ENCODE data around the gene ZNF750.
A peak's percentile ranks its signal among the peaks of the same experiment; 100 is the strongest.

The ZNF750 gene

DNA sequence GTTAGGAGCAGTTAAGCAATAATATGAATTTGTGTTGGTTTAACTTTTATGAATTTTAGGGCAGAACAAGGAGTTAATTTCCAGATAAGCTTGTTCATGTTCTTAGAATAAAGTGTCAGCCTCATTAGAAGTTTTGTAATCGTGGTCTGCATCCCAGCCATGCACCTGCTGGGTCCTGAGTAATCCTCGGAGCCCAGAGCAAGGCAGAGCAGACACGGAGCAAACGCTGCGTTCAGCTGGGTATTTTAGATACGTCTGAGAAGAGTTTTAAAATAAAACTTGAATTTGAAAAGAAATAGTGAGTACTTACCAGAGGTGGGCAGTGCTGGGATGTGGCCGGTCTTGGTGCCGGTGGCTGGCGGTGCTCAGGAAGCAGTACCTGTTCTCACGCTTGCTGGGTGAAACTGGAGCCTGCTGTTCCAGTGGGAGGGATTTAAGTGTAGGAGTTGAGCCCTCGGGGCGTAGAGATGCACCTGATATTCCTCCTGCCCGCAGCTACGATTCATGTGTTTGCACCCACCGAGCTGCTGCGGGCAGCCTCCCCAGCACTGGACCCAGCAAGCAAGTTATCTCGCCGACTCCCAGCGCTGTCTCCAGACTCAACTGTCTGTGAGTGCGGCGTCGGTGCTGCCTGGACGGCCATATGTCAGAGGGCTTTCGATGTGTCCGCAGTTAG, at the start of gene ZNF750:
Gene ZNF750 (minus strand): TSS at position 406 of the 676 bp plus-strand sequence. CDS start 7,568 bp downstream, outside the sequence.
- no peak within 1 kb of the TSS for H3K27ac ChIP-seq (ENCODE audit: low read length)

DNA sequence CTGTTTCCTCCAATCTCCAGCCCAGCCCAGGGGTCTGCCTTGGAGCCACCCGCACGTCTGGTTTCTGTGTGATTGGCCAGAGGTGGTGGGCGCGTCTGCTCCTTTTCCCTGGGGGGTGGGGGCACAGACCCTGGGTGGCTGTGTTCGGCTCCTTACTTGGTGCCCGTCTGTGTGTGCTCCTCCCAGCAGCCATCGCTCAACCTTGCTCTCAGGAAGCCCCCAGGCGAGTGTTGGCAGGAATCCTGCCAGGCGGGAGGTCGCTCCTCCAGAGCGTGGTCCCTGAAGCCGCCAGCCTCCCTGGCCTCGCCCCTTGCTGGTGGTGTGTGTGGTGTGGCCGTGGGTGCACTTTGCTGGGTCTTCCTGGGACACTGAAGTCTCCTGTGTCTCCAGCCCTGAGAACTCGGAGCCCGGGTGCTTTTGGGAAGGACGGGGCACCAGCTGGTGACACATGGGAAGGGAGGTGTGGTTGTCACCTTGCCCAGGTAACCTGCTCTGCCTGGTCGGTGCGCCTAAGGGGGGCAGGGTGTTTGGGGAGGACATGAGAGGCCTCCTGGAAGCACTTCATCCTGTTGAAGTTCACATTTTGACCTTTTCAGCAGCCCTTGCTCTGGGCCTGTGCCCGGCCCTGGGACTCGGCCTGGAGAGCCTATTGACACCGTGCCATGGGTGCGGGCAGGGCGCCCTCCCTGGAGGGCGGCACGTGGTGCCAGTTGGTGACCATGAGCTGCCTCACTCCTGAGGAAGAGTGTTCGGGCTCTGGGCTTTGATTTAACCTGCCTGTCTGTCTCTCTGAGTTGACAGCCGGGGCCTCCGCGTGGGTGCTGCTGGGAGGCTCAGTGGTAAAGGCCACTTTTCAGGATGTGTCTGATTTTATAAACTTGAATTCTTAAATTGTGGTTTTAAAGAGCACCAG, 49.0 kb upstream of the ZNF750 start:
- Histone ChIP-seq H3K9ac (ENCODE audit: low read length in 2 of 2) (no peak overlapping the region), H3K9me3 (ENCODE audit: control insufficient read depth in 2 of 2, low read length in 2 of 2) (no peaks in the 10 kb centered on the region), H3K27me3 (ENCODE audit: control insufficient read depth in 1 of 2, insufficient read depth in 2 of 2, low read length in 2 of 2) (no peaks in the 10 kb centered on the region), H3K27ac (ENCODE audit: low read length) (no peak overlapping the region), H3K4me3 (ENCODE audit: low read length in 2 of 2) (no peak overlapping the region), H3K36me3 (ENCODE audit: control insufficient read depth in 2 of 2, insufficient read depth in 2 of 2, low read length in 2 of 2) (no peaks in the 10 kb centered on the region), H3K4me1 (ENCODE audit: control insufficient read depth, insufficient read depth, low read length) (peaks cover 24% of the 10 kb centered on the region)

More for the DNA sequence above, at the start of gene ZNF750:
- Histone ChIP-seq H3K9me3 (ENCODE audit: control insufficient read depth in 2 of 2, low read length in 2 of 2) (no peaks in the 10 kb centered on the region), H3K36me3 (ENCODE audit: control insufficient read depth in 2 of 2, insufficient read depth in 2 of 2, low read length in 2 of 2) (peaks cover 0 to 2% of the 10 kb centered on the region in 2 donors), H3K4me1 (ENCODE audit: control insufficient read depth, insufficient read depth, low read length) (no peaks in the 10 kb centered on the region), H3K4me3 (ENCODE audit: low read length in 2 of 2) (no peak within 1 kb of the TSS), H3K27me3 (ENCODE audit: control insufficient read depth in 1 of 2, insufficient read depth in 2 of 2, low read length in 2 of 2) (no peaks in the 10 kb centered on the region), H3K9ac (ENCODE audit: low read length in 2 of 2) (no peak within 1 kb of the TSS)

DNA sequence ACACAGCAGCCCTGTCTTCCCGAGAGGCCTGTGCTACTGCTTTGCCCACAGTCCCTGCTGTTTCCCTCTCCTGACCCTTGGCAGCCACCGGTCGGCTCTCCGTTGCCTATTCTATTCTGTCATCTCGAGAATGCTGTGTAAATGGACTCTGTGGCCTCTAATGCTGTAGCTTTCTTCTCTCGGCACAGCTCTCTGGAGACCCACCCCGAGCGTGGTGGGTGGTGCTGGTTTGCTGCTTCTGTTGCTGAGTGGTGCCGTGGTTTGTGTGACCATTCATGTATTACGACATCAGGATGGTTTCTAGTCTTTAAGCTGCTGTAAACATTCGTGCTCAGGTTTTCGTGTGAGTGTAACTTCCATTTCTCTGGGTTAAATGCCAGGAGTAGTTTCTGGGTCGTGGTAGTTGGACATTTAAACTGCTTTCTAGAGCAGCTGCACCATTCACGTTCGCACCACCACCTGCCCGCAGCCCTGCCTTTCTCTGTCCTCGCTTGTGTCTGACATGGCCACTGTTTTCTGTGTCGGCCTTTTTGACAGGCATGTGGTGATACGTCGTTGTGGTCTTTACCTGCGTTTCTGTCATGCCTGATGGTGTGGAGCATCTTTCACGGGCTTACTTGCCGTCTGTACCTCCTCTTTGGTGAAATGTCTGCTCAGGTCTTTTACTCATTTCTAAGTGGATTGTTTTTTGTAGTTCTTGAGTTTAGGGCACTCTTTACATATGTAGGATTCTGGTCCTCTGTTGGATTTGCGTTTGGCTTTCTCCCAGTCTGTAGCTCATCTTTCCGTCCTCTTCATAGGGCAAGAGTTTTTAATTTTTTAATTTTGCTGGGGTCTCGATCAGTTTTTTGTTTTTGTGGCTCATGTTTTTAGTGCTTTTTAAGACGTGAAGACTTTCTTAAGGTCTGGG, 47.7 kb upstream of the ZNF750 start:
- Histone ChIP-seq H3K4me1 (ENCODE audit: control insufficient read depth, insufficient read depth, low read length) (peaks cover 26% of the 10 kb centered on the region), H3K4me3 (ENCODE audit: low read length in 2 of 2) (no peak overlapping the region), H3K9me3 (ENCODE audit: control insufficient read depth in 2 of 2, low read length in 2 of 2) (no peaks in the 10 kb centered on the region), H3K9ac (ENCODE audit: low read length in 2 of 2) (no peak overlapping the region), H3K36me3 (ENCODE audit: control insufficient read depth in 2 of 2, insufficient read depth in 2 of 2, low read length in 2 of 2) (no peaks in the 10 kb centered on the region), H3K27me3 (ENCODE audit: control insufficient read depth in 1 of 2, insufficient read depth in 2 of 2, low read length in 2 of 2) (no peaks in the 10 kb centered on the region), H3K27ac (ENCODE audit: low read length) (no peak overlapping the region)

DNA sequence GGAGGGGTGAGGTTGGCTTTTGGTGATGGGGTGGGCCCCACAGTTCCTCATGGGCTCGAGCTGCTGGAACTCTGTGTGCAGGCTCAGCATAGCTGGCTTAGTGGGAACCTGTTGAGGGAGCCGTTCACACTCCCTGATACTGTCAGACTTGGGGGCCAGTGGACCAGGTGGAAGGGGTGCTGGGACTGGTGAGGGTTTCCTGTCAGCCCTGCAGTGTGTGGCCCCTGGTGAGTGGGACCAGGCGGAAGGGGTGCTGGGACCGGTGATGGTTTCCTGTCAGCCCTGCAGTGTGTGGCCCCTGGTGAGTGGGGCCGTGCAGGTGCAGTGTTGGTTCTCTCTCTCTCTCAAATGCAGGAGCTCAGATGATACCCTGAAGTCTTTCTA, 45.1 kb upstream of the ZNF750 start:
- no peaks in the 10 kb centered on the region for H3K36me3 ChIP-seq (ENCODE audit: control insufficient read depth in 2 of 2, insufficient read depth in 2 of 2, low read length in 2 of 2)
- peaks cover 41% of the 10 kb centered on the region for H3K4me1 ChIP-seq (ENCODE audit: control insufficient read depth, insufficient read depth, low read length)
- H3K9ac ChIP-seq (ENCODE audit: low read length in 2 of 2), result no peak overlapping the region
- no peaks in the 10 kb centered on the region for H3K9me3 ChIP-seq (ENCODE audit: control insufficient read depth in 2 of 2, low read length in 2 of 2)
- no peaks in the 10 kb centered on the region for H3K27me3 ChIP-seq (ENCODE audit: control insufficient read depth in 1 of 2, insufficient read depth in 2 of 2, low read length in 2 of 2)
- no peak overlapping the region for H3K27ac ChIP-seq (ENCODE audit: low read length)
- no peak overlapping the region for H3K4me3 ChIP-seq (ENCODE audit: low read length in 2 of 2)

DNA sequence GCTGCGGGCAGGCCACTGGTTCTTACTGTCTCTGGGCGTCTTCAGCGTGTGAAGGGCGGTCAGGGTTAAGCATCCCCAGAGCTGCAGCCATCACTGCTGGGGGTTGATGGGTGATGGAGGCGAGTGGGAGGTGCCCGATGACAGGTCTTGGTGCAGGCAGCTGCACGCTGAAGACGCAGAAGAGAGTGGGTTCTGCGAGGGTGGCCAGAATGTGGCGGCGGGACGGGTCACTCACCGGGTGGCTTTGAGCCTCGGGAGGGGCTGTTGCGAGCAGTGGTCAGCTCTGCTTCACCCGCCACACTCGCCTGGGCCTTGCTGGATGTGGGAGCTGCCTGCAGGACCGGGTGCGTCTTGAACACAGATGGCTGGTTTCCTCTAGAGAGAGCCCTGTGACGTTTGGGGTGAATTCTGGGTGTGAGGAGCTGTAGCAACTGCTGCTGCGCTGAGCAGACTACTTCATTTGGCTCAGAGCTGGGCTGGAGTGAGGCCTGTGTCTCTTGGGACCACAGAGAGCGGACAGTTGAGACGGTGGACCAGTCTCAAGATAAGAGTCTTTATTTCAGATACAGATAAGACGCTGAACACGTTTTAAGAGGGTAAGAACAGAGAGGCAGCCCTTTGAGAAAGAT, 44.6 kb upstream of the ZNF750 start:
- no peak overlapping the region for H3K4me3 ChIP-seq (ENCODE audit: low read length in 2 of 2)
- H3K27ac ChIP-seq (ENCODE audit: low read length), result no peak overlapping the region
- no peak overlapping the region for H3K9ac ChIP-seq (ENCODE audit: low read length in 2 of 2)
- no peaks in the 10 kb centered on the region for H3K36me3 ChIP-seq (ENCODE audit: control insufficient read depth in 2 of 2, insufficient read depth in 2 of 2, low read length in 2 of 2)
- H3K9me3 ChIP-seq (ENCODE audit: control insufficient read depth in 2 of 2, low read length in 2 of 2), result no peaks in the 10 kb centered on the region
- H3K4me1 ChIP-seq (ENCODE audit: control insufficient read depth, insufficient read depth, low read length), result peaks cover 44% of the 10 kb centered on the region
- H3K27me3 ChIP-seq (ENCODE audit: control insufficient read depth in 1 of 2, insufficient read depth in 2 of 2, low read length in 2 of 2), result no peaks in the 10 kb centered on the region

DNA sequence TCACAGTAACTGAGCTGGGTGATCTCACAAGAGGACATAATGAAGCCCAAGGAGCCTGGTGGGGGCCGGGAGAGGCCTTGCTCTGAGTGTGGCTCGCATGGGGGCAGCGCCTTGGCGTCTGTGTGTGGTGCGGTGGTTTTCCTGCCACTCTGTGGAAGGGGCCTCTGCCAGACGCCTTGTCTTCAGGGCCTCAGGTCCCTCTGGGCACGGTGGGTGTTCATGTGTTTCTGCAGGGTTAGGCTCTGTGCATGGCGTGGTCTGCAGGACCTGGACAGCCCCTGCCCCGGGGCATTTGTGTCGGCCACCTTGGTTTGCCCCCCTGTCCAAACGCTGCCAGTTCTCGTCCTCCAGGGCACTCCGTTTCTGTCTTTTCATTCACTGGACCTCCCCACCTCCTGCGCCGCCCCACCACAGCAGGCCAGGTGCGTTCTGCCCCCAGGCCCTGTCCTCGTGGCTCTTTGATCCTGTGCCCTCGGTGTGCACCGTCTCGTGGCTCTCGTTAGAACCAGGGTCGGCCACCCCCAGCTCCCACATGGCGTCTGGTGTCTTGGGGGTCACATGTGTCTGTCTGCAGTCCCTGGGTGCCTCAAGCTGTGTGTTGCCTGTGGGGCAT, 43.7 kb upstream of the ZNF750 start:
- H3K4me3 ChIP-seq (ENCODE audit: low read length in 2 of 2), result no peak overlapping the region
- H3K9ac ChIP-seq (ENCODE audit: low read length in 2 of 2), result no peak overlapping the region
- H3K27ac ChIP-seq (ENCODE audit: low read length), result no peak overlapping the region
- H3K27me3 ChIP-seq (ENCODE audit: control insufficient read depth in 1 of 2, insufficient read depth in 2 of 2, low read length in 2 of 2), result no peaks in the 10 kb centered on the region
- H3K4me1 ChIP-seq (ENCODE audit: control insufficient read depth, insufficient read depth, low read length), result peaks cover 48% of the 10 kb centered on the region
- no peaks in the 10 kb centered on the region for H3K9me3 ChIP-seq (ENCODE audit: control insufficient read depth in 2 of 2, low read length in 2 of 2)
- no peaks in the 10 kb centered on the region for H3K36me3 ChIP-seq (ENCODE audit: control insufficient read depth in 2 of 2, insufficient read depth in 2 of 2, low read length in 2 of 2)

DNA sequence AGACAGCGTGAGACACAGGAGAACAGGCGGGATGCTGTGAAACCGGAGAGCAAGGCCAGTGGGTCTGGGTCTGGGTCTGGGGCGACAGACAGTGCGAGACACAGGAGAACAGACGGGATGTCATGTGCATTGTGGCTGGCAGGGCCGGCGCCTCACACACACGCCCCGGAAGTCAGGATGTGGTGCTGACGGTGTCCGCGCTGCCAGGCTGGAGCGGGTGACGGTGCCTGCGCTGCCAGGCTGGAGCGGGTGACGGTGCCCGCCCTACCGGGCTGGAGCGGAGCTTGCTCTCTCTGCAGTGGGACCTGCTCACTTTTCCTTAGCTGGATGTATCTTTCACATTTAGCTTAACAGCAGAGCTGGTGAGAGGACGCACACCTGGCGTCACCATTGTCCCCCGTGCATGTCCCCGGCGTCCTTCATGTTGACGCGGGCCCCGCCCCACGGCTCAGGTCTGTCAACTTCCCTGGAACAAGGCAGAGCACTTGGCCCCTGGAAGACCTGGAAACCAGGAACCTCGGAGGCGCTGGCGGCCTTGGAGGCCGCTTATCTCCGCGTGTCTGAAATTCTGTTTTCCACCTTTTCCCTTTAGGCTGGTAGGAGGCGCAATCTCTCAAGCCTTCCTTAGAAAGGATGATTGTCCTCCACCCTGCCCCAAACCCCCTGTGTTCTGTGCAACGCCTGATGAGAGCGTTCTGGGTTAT, 43.0 kb upstream of the ZNF750 start:
- H3K27ac ChIP-seq (ENCODE audit: low read length), result no peak overlapping the region
- no peaks in the 10 kb centered on the region for H3K9me3 ChIP-seq (ENCODE audit: control insufficient read depth in 2 of 2, low read length in 2 of 2)
- no peaks in the 10 kb centered on the region for H3K27me3 ChIP-seq (ENCODE audit: control insufficient read depth in 1 of 2, insufficient read depth in 2 of 2, low read length in 2 of 2)
- no peak overlapping the region for H3K9ac ChIP-seq (ENCODE audit: low read length in 2 of 2)
- no peaks in the 10 kb centered on the region for H3K36me3 ChIP-seq (ENCODE audit: control insufficient read depth in 2 of 2, insufficient read depth in 2 of 2, low read length in 2 of 2)
- H3K4me1 ChIP-seq (ENCODE audit: control insufficient read depth, insufficient read depth, low read length), result peaks cover 48% of the 10 kb centered on the region
- no peak overlapping the region for H3K4me3 ChIP-seq (ENCODE audit: low read length in 2 of 2)

DNA sequence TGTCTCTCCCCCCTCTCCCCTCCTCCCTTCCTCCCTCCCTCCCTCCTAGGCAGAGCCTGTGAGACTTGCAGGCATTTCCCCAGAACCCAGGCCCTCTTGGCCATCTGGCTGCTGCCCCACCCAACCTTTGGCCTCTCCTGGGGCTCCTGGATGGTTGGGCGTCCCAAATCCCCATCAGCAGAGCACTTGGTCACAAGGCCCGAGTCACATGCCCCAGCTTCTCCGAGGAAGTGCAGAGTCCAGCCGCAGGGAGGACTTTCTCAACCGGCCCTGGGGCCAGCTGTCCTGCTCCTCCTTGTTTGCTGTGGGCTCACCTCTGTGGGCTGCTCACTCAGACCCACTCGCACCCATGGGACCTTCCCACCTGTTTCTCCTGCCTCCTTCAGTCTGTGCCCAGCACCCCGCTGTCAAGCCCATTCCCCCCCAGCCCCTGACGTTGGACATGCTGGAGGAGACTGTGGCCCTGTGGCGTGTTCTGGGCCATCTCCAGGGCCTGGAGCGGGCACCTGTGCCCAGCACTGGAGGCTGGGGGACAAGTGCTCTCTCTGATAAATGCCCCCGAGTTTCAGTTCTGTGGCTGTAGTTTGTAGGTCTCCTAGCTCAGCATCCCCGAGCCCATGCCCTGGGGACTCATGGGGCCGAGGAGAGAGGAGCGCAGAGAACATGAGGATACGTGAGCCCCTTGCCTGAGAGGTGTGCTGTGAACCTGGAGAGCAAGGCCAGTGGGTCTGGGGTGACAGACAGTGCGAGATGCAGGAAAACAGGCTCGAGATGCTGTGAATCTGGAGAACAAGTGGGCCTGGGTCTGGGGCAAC, 42.3 kb upstream of the ZNF750 start:
- peaks cover 46% of the 10 kb centered on the region for H3K4me1 ChIP-seq (ENCODE audit: control insufficient read depth, insufficient read depth, low read length)
- H3K27ac ChIP-seq (ENCODE audit: low read length), result no peak overlapping the region

DNA sequence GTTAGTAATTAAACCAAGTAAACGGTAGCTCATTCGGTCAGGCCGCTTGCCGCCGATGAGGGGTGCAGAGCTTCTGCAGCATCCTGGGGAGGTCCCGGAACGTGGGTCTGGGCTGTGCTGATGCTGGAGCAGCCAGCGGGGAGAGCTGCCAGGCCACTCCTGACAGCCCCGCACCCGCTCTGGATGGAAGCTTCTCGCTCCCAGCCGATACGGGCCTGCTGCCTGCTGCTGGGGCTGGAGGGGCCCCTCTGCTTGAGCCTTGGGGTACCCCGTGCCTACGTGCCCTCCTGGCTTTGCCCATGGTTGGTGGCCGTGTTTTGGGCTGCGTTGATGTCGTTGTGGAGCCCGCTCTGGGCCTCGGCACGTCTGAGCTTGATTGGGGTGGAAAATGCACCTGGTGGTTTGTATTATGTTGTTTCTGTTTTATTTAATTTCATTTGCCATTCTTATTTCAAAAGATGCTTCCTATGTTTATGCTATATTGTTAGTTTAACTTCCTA, 41.6 kb upstream of the ZNF750 start:
- Histone ChIP-seq H3K27me3 (ENCODE audit: control insufficient read depth in 1 of 2, insufficient read depth in 2 of 2, low read length in 2 of 2) (no peaks in the 10 kb centered on the region), H3K4me1 (ENCODE audit: control insufficient read depth, insufficient read depth, low read length) (peaks cover 52% of the 10 kb centered on the region), H3K9ac (ENCODE audit: low read length in 2 of 2) (peak overlapping the region in 1 of 2 donors; percentile 21), H3K4me3 (ENCODE audit: low read length in 2 of 2) (no peak overlapping the region), H3K36me3 (ENCODE audit: control insufficient read depth in 2 of 2, insufficient read depth in 2 of 2, low read length in 2 of 2) (no peaks in the 10 kb centered on the region), H3K27ac (ENCODE audit: low read length) (no peak overlapping the region), H3K9me3 (ENCODE audit: control insufficient read depth in 2 of 2, low read length in 2 of 2) (no peaks in the 10 kb centered on the region)

More for the DNA sequence above, 42.3 kb upstream of the ZNF750 start:
- H3K36me3 ChIP-seq (ENCODE audit: control insufficient read depth in 2 of 2, insufficient read depth in 2 of 2, low read length in 2 of 2), result no peaks in the 10 kb centered on the region
- peak overlapping the region in 1 of 2 donors; percentile 15 for H3K4me3 ChIP-seq (ENCODE audit: low read length in 2 of 2)
- H3K9ac ChIP-seq (ENCODE audit: low read length in 2 of 2), result no peak overlapping the region
- H3K27me3 ChIP-seq (ENCODE audit: control insufficient read depth in 1 of 2, insufficient read depth in 2 of 2, low read length in 2 of 2), result no peaks in the 10 kb centered on the region
- no peaks in the 10 kb centered on the region for H3K9me3 ChIP-seq (ENCODE audit: control insufficient read depth in 2 of 2, low read length in 2 of 2)
